K562 (cell line): ENCODE data around the gene TEX47. TPM values are rescaled to one million over a fixed set of nuclear protein-coding genes. Genes with fewer than 3 reads are reported as not detected.

Experiments used
- AFF4 ChIP-seq: sonication (generic); formaldehyde crosslinking; IDR thresholded peaks from 2 replicates; pipeline ENCODE4 v1.8.0; 2023; ENCODE audit warnings: mild to moderate bottlenecking, missing genetic modification reagents
- NKRF ChIP-seq: fragments of 450-650 bp; IDR thresholded peaks from 2 replicates; pipeline ENCODE4 v1.6.1; 2016; ENCODE audit warnings: borderline replicate concordance
- PCBP2 ChIP-seq: fragments of 200-400 bp; formaldehyde crosslinking; IDR thresholded peaks from 2 replicates; pipeline ENCODE4 v1.6.1; 2018; ENCODE audit warnings: low read length, low read depth, mild to moderate bottlenecking, moderate library complexity; ENCODE audit not compliant: poor library complexity, severe bottlenecking
- ZBTB1 ChIP-seq: sonication (generic); formaldehyde crosslinking; IDR thresholded peaks from 2 replicates; pipeline ENCODE4 v1.8.1; 2023; ENCODE audit warnings: missing genetic modification reagents, low read depth, mild to moderate bottlenecking, borderline replicate concordance
- ZNF311 ChIP-seq: fragments of 250-450 bp; sonication (Bioruptor Pico); IDR thresholded peaks from 2 replicates; pipeline ENCODE4 v1.4.0; 2020; ENCODE audit warnings: mild to moderate bottlenecking, moderate library complexity
- polyA plus RNA-seq, 8 experiments: library from polyadenylated mRNA; depleted of rRNA in 4 of 8; stranded (reverse) in 5 of 8; unstranded in 3 of 8; fragments of >200 nt; fragmentation: Nextera tagmentation in 2 of 8; fragmentation: Illumina TruSeq in 1 of 8; extraction: Ambion mirVana in 2 of 8; extraction: Trizol in 1 of 8; gene quantifications; 2 replicates each; pipeline versions ENCODE4 v1.2.1 to v1.2.3, GENCODE V29; 2011 to 2014; ENCODE audit warnings: inconsistent platforms in 1 of 8, missing spikeins in 1 of 8
- total RNA-seq, 7 experiments: library from RNA; depleted of rRNA in 6 of 7; stranded (reverse); fragments of >200 nt in 6 of 7; fragmentation: Illumina TruSeq in 2 of 7; extraction: Trizol in 2 of 7; gene quantifications; 2 replicates each; pipeline versions ENCODE4 v1.2.1 to v1.2.3, GENCODE V29; 2011 to 2021; ENCODE audit warnings: low replicate concordance in 1 of 7
- TF ChIP-seq, protein P1 (sequence below): fragments of 450-650 bp; formaldehyde crosslinking; IDR thresholded peaks from 2 replicates; pipeline ENCODE4 v1.4.0; 2020; ENCODE audit warnings: mild to moderate bottlenecking

Gene TEX47
- total and polyA plus RNA-seq, 9 of the 15 experiments (the other 6 are each of a cell fraction or from before 2014, with no cell fraction given), result not detected

GRCh38 chr7:88756802-88757201 is 38.7 kb downstream of the TEX47 start (continued):
- TF ChIP-seq AFF4 (CRISPR knock-in tag) (no peak), PCBP2 (no peak), NKRF (no peak), ZNF311 (CRISPR knock-in tag) (no peak), ZBTB1 (CRISPR knock-in tag) (no peak)
- TF ChIP-seq, protein P1, sequence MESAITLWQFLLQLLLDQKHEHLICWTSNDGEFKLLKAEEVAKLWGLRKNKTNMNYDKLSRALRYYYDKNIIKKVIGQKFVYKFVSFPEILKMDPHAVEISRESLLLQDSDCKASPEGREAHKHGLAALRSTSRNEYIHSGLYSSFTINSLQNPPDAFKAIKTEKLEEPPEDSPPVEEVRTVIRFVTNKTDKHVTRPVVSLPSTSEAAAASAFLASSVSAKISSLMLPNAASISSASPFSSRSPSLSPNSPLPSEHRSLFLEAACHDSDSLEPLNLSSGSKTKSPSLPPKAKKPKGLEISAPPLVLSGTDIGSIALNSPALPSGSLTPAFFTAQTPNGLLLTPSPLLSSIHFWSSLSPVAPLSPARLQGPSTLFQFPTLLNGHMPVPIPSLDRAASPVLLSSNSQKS, result no peak
